Measurements from ENCODE around the gene GMPS. TPM values are rescaled to one million over a fixed set of nuclear protein-coding genes. Genes with fewer than 3 reads are reported as not detected.

Gene GMPS
- total and polyA plus RNA-seq, 9 of the 15 experiments (the other 6 are each of a cell fraction or from before 2014, with no cell fraction given): 73.7 to 282 (median 156) TPM

GRCh38 chr3:155853214-155854140 lies 17.0 kb upstream of the GMPS start:
- H3K4me2 ChIP-seq (ENCODE audit: insufficient read depth, low read length): peak overlapping the region; percentile 92
- H2AFZ ChIP-seq (ENCODE audit: low read depth, low read length): peak overlapping the region; percentile 71
- ChIA-PET POLR2A (interaction anchor here (0.7 to 2.6 kb wide), 14 partner anchors 10 to 118 kb away, joined by 3 to 19 read pairs (median 4); partner anchors contain the start of genes C3orf33 and GMPS), CTCF (ENCODE audit: low intra/inter-chr PET ratio) (interaction anchor here (0.7 to 1.0 kb wide), 2 partner anchors 10 to 17 kb away, joined by 3 read pairs; partner anchors contain the start of gene GMPS)
- peaks cover 3 to 15% of the 10 kb centered on the region in 2 experiments; a peak in 3 of 5 replicates for H3K4me1 ChIP-seq (replicated peaks in 1 of 2; ENCODE audit: control insufficient read depth in 2 of 2, insufficient read depth in 2 of 2, low read length in 2 of 2)
- no peaks in the 10 kb centered on the region for H3K9me1 ChIP-seq (ENCODE audit: control insufficient read depth, insufficient read depth, low read length)
- DNase-seq (ENCODE audit: extremely low read depth in 1 of 4, low spot score in 3 of 4): peak in 2 of 4 experiments; percentile 37 to 61
- in situ Hi-C loops (cut with MboI): loop anchor here (25.0 kb wide), 2 partner anchors 491 to 1541 kb away; partner anchors contain the start of gene DHX36
- peaks cover 14% of the 10 kb centered on the region; the same call in 1 of the 3 replicates for H3K36me3 ChIP-seq (ENCODE audit: control insufficient read depth, insufficient read depth, low read length)
- H3K27me3 ChIP-seq (ENCODE audit: control insufficient read depth in 2 of 2, insufficient read depth in 2 of 2, low read length in 2 of 2): no peaks in the 10 kb centered on the region
- peaks cover 64% of the 10 kb centered on the region for H3K79me2 ChIP-seq (ENCODE audit: control insufficient read depth, insufficient read depth, low read length)
- H3K4me3 ChIP-seq: peak overlapping the region; percentile 93
- peak; percentile 54 for ATAC-seq
- BruUV-seq (replicated peaks): no TSS peak
- WGBS (ENCODE audit: insufficient coverage, low coverage, missing lambda C conversion rate): under 1% methylated on average over 45 of the region's 45 CpGs
- H3K27ac ChIP-seq (ENCODE audit: extremely low read depth, low read depth, low read length): peak overlapping the region; percentile 87
- FAIRE-seq: no peak
- intact Hi-C loops (cut with micrococcal nuclease): loop anchor here (1.0 to 10.0 kb wide), 4 partner anchors 17 to 469 kb away; partner anchors contain the start of genes C3orf33 and GMPS
- peak overlapping the region; percentile 92 to 97 for H3K9ac ChIP-seq (ENCODE audit: insufficient read depth in 1 of 2, low read depth in 2 of 2, low read length in 2 of 2)
- peaks cover 6% of the 10 kb centered on the region; the same call in 1 of the 2 replicates for H4K20me1 ChIP-seq (replicated peaks; ENCODE audit: control insufficient read depth, insufficient read depth, low read length)
- H3K9me3 ChIP-seq (replicated peaks; ENCODE audit: control insufficient read depth, insufficient read depth, low read depth, low read length): no peaks in the 10 kb centered on the region
- 0 out of 2 replicates have a peak, but pooled peaks have one; percentile 28 for TF ChIP-seq HLTF (IDR thresholded peaks at IDR 0.05)
- TF ChIP-seq FOXJ2 (tag; IDR thresholded peaks at IDR 0.05): 0 out of 2 replicates have a peak, but pooled peaks have one; percentile 4
- TF ChIP-seq TGIF2 (CRISPR knock-in tag; IDR thresholded peaks at IDR 0.05): peak; percentile 68; the same call in 1 of the 2 replicates
- TF ChIP-seq ATF6 (CRISPR knock-in tag; IDR thresholded peaks at IDR 0.05): 0 out of 2 replicates have a peak, but pooled peaks have one; percentile 7
- no peak for TF ChIP-seq ZNF589 (CRISPR knock-in tag; IDR thresholded peaks at IDR 0.05; ENCODE audit: low read depth)
- no peak for TF ChIP-seq MXI1 (IDR thresholded peaks at IDR 0.05; ENCODE audit: low read depth, low read length)
- no peak for TF ChIP-seq HDAC3 (IDR thresholded peaks at IDR 0.05; ENCODE audit: borderline replicate concordance, partially characterized antibody)
- TF ChIP-seq KAT7 (CRISPR knock-in tag; IDR thresholded peaks at IDR 0.05; ENCODE audit: borderline replicate concordance): peak; percentile 83; the same call in 1 of the 2 replicates
- 0 out of 2 replicates have a peak, but pooled peaks have one; percentile 42 for TF ChIP-seq ZNF511 (CRISPR knock-in tag; IDR thresholded peaks at IDR 0.05)
- no peak for TF ChIP-seq RFX7 (CRISPR knock-in tag; IDR thresholded peaks at IDR 0.05)
- no peak for TF ChIP-seq MEIS2 (IDR thresholded peaks at IDR 0.05; ENCODE audit: partially characterized antibody)
- TF ChIP-seq KDM5B (IDR thresholded peaks at IDR 0.05; ENCODE audit: insufficient replicate concordance, low read depth, low read length): peak; percentile 40
- TF ChIP-seq ZNF324 (CRISPR knock-in tag; IDR thresholded peaks at IDR 0.05): no peak
- no peak for TF ChIP-seq MAZ (CRISPR knock-in tag; conservative IDR thresholded peaks at IDR 0.05 in 1 of 2, IDR thresholded peaks at IDR 0.05 in 1 of 2)
- no peak for TF ChIP-seq ELF1 (tag; IDR thresholded peaks at IDR 0.05)
- TF ChIP-seq PREB (CRISPR knock-in tag; IDR thresholded peaks at IDR 0.05): peak; percentile 76; the same call in 1 of the 2 replicates

All from K562 (cell line).